ENCODE measurements around the gene ZSCAN5A.
"Not testable (repeated sequence)": the region's sequence is repeated elsewhere in the genome, so short reads cannot be mapped to it uniquely, and the experiment has no call there.

ZSCAN5A gene

DNA sequence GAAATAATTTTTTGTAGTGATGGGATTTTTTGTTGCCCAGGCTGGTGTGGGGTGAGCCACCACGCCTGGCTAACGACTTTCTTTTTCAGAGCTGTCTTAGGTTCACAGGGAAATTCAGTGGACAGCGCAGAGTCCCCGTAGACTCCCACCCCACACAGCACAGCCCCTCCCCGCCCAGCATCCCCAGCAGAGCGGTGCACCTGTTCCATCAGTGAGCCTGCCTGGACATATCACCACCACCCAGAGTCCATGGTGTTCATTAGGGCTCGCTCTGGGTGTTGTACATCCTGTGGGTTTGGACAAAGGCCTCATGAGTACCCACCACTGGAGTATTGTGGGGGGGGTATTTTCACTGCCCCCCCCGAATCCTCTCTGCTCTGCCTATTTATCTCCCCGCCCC lies 104.6 kb downstream of the ZSCAN5A start:
- not testable (repeated sequence) for H3K4me3 ChIP-seq (ENCODE audit: low read length); H3K27ac ChIP-seq (ENCODE audit: low read length); H3K36me3 ChIP-seq (ENCODE audit: control insufficient read depth, insufficient read depth, low read length); H3K9me3 ChIP-seq (ENCODE audit: control insufficient read depth, insufficient read depth, low read length); H3K27me3 ChIP-seq (ENCODE audit: control insufficient read depth, insufficient read depth, low read length); H3K4me1 ChIP-seq (ENCODE audit: control insufficient read depth, insufficient read depth, low read length); DNase-seq (ENCODE audit: low read depth, low spot score)
- no CpG with 5 or more reads among the region's 9 CpGs for WGBS (ENCODE audit: insufficient coverage, insufficient read length)

DNA sequence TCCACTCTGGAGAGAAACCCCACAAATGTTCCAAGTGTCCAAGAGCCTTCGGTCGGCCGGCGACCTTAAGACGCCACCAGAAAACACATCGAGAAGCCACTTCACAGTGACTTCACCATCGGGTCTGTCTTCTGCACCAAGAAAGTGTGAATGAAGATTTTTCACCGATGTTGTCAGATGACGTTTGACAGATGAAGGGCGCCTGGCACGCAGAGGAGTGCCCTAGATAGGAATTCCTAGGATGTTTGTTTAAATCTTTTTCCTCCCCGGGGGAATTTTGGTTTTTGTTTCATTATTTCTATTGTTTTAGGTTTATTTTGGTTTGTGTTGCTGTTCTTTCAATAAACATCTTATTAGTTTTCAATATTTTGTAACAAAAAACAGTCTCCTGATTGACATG lies 105.5 kb downstream of the ZSCAN5A start:
- Histone ChIP-seq H3K27ac (ENCODE audit: low read length) (no peak overlapping the region), H3K4me3 (ENCODE audit: low read length) (no peak overlapping the region), H3K27me3 (ENCODE audit: control insufficient read depth, insufficient read depth, low read length) (no peaks in the 10 kb centered on the region), H3K36me3 (ENCODE audit: control insufficient read depth, insufficient read depth, low read length) (no peaks in the 10 kb centered on the region), H3K4me1 (ENCODE audit: control insufficient read depth, insufficient read depth, low read length) (no peaks in the 10 kb centered on the region), H3K9me3 (ENCODE audit: control insufficient read depth, insufficient read depth, low read length) (no peaks in the 10 kb centered on the region)
- no peak for DNase-seq (ENCODE audit: low read depth, low spot score)
- WGBS (ENCODE audit: insufficient coverage, insufficient read length): no CpG with 5 or more reads among the region's 12 CpGs

DNA sequence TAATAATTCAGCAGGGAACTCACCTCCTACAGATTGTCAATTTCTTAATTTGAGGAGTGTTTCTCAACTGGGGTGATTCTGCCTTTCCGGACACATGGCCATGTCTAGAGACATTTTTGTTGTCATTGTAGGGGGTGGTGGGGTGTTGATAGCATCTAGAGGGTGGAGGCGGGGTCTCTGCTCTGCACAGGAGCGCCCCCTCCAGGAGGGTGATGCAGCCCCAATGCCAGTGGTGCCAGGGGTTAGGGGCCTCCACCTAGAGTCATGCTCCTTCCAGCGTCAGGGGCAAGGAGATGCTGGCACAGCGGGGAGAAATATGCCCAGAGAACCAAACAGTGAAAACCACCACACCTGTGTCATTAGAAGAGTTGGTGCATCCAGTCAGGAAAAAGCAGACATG lies 107.1 kb downstream of the ZSCAN5A start:
- H3K4me1 ChIP-seq (ENCODE audit: control insufficient read depth, insufficient read depth, low read length); H3K36me3 ChIP-seq (ENCODE audit: control insufficient read depth, insufficient read depth, low read length); DNase-seq (ENCODE audit: low read depth, low spot score); H3K27me3 ChIP-seq (ENCODE audit: control insufficient read depth, insufficient read depth, low read length); H3K27ac ChIP-seq (ENCODE audit: low read length); H3K4me3 ChIP-seq (ENCODE audit: low read length); H3K9me3 ChIP-seq (ENCODE audit: control insufficient read depth, insufficient read depth, low read length): not testable (repeated sequence)
- no CpG with 5 or more reads among the region's 5 CpGs for WGBS (ENCODE audit: insufficient coverage, insufficient read length)

DNA sequence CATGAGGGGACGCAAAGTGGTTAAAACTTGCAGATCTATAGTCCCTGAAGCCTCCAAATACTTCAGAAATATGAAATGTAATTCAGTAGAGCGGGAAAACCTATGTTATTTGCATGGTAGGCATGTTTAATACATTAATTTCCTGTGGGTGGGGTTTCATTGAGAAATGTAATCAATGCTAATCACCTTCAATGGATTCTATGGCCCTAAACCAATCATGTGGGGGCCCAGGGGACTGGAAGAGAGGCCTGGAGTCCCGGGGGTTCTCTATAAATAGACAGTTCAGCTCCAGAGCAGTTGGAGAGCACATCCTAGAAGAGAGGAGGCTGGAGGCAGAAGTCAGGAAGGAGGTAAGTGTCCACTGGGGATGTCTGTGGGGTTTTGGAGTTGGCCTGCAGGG lies 112.7 kb downstream of the ZSCAN5A start, which contains the start of gene ZSCAN5C:
TSS of gene ZSCAN5C (plus strand) at position 301 of the 400 bp plus-strand sequence. CDS start 3,641 bp downstream, outside the sequence.
- H3K27ac ChIP-seq (ENCODE audit: low read length): no peak within 1 kb of the TSS
- H3K27me3 ChIP-seq (ENCODE audit: control insufficient read depth, insufficient read depth, low read length): no peaks in the 10 kb centered on the region
- WGBS (ENCODE audit: insufficient coverage, insufficient read length): no CpG with 5 or more reads among the region's 3 CpGs

DNA sequence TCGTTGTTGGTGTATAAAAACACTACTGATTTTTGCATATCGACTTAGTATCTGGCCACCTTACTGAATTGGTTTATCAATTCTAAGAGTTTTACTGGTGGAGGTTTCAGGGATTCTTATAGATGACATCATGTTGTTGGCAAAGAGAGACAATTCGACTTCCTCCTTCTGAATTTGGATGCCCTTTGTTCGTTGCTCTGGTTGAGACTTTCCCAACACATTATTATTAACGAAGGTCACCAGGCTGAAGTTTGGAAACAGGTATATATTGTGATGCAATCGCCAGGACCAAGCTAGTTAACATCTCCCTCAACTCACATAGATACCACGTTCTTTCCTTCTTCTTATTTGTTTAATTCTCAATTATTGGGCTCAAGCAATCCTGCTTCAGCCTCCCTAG lies 115.0 kb downstream of the ZSCAN5A start:
- H3K4me3 ChIP-seq (ENCODE audit: low read length): no peak overlapping the region
- WGBS (ENCODE audit: insufficient coverage, insufficient read length): no CpG with 5 or more reads among the region's 7 CpGs
- no peaks in the 10 kb centered on the region for H3K36me3 ChIP-seq (ENCODE audit: control insufficient read depth, insufficient read depth, low read length)
- DNase-seq (ENCODE audit: low read depth, low spot score): no peak
- H3K4me1 ChIP-seq (ENCODE audit: control insufficient read depth, insufficient read depth, low read length): no peaks in the 10 kb centered on the region
- no peak overlapping the region for H3K27ac ChIP-seq (ENCODE audit: low read length)
- no peaks in the 10 kb centered on the region for H3K27me3 ChIP-seq (ENCODE audit: control insufficient read depth, insufficient read depth, low read length)
- H3K9me3 ChIP-seq (ENCODE audit: control insufficient read depth, insufficient read depth, low read length): no peaks in the 10 kb centered on the region

More for the DNA sequence above, 112.7 kb downstream of the ZSCAN5A start, which contains the start of gene ZSCAN5C:
- Histone ChIP-seq H3K4me3 (ENCODE audit: low read length) (no peak within 1 kb of the TSS), H3K4me1 (ENCODE audit: control insufficient read depth, insufficient read depth, low read length) (no peaks in the 10 kb centered on the region), H3K36me3 (ENCODE audit: control insufficient read depth, insufficient read depth, low read length) (no peaks in the 10 kb centered on the region), H3K9me3 (ENCODE audit: control insufficient read depth, insufficient read depth, low read length) (no peaks in the 10 kb centered on the region)
- no peak for DNase-seq (ENCODE audit: low read depth, low spot score)

DNA sequence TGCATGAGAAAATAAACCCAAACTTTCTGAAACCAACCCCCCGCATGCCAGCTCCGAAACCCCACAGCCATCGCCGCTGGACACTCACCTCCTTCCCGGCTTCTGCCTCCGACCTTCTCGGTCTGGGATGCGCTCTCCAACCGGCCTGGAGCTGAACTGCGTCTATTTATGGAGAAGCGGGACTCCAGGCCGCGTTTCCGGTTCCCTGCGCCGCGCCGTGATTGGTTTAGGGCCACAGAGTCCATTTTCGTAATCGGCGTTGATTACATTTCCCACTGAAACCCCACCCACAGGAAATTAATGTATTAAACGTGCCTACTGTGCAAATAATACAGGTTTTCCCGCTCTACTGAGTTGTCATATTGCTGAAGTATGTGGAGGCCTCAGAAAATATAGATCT lies 117.0 kb downstream of the ZSCAN5A start, which contains the start of gene ZSCAN5B:
TSS of gene ZSCAN5B (minus strand) at position 138 of the 400 bp plus-strand sequence. CDS start 4,731 bp downstream, outside the sequence.
- DNase-seq (ENCODE audit: low read depth, low spot score); H3K4me1 ChIP-seq (ENCODE audit: control insufficient read depth, insufficient read depth, low read length); H3K9me3 ChIP-seq (ENCODE audit: control insufficient read depth, insufficient read depth, low read length); H3K4me3 ChIP-seq (ENCODE audit: low read length); H3K27me3 ChIP-seq (ENCODE audit: control insufficient read depth, insufficient read depth, low read length); H3K36me3 ChIP-seq (ENCODE audit: control insufficient read depth, insufficient read depth, low read length); H3K27ac ChIP-seq (ENCODE audit: low read length): not testable (repeated sequence)
- no CpG with 5 or more reads among the region's 23 CpGs for WGBS (ENCODE audit: insufficient coverage, insufficient read length)

DNA sequence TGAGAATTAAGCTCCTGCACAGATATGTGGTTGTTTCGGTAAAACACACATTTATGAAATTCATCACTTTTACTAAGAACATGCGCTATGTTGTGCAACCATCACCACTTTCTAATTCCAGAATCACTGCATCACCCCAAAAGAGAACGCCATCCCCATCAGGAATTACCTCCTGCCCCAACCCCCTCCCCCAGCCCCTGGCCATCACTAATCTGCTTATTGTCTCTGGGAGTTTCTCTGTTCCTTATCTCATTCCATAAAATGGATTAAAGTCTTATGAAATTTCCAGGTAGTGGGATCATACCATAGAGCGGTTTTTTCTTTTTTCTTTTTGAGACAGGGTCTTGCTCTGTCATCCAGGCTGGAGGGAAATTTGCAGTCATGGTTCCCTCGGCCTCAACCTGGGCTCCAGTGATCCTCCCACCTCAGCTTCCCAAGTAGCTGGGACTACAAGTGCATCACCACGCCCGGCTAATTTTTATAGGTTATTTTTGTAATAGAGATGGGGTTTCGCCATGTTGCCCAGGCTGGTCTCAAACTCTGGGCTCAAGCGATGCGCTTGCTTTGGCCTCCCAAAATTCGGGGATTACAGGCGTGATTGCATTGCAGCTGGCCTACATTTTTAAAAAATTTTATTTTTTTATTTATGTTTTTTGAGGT lies 120.5 kb downstream of the ZSCAN5A start:
- Histone ChIP-seq H3K4me3 (ENCODE audit: low read length) (no peak overlapping the region), H3K27me3 (ENCODE audit: control insufficient read depth, insufficient read depth, low read length) (no peaks in the 10 kb centered on the region), H3K4me1 (ENCODE audit: control insufficient read depth, insufficient read depth, low read length) (no peaks in the 10 kb centered on the region), H3K9me3 (ENCODE audit: control insufficient read depth, insufficient read depth, low read length) (no peaks in the 10 kb centered on the region), H3K27ac (ENCODE audit: low read length) (no peak overlapping the region), H3K36me3 (ENCODE audit: control insufficient read depth, insufficient read depth, low read length) (no peaks in the 10 kb centered on the region)
- no peak for DNase-seq (ENCODE audit: low read depth, low spot score)
- no CpG with 5 or more reads among the region's 12 CpGs for WGBS (ENCODE audit: insufficient coverage, insufficient read length)

DNA sequence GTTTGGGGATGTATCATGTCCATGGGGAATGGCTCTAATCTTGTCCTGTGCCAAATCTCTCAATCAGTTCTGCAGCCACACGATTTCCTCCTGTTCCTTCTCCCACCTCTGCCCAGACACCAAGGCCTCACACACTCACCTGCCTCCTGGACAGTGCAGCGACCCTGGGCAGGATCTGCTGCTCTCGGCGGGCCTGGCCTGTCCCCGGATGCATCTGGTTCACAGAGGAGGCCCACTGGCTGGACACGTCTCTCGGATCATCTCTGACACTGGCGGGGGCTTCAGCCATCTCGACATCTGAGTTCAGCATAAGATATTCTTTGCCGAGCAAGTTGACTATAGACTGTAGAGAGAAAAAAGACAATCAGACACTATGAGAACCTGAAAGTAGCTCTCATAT lies 122.9 kb downstream of the ZSCAN5A start:
- DNase-seq (ENCODE audit: low read depth, low spot score): no peak
- H3K4me1 ChIP-seq (ENCODE audit: control insufficient read depth, insufficient read depth, low read length): no peaks in the 10 kb centered on the region
- H3K36me3 ChIP-seq (ENCODE audit: control insufficient read depth, insufficient read depth, low read length): no peaks in the 10 kb centered on the region
- no CpG with 5 or more reads among the region's 10 CpGs for whole genome bisulfite sequencing (ENCODE audit: insufficient coverage, insufficient read length)
- no peak overlapping the region for H3K4me3 ChIP-seq (ENCODE audit: low read length)
- H3K9me3 ChIP-seq (ENCODE audit: control insufficient read depth, insufficient read depth, low read length): no peaks in the 10 kb centered on the region
- no peak overlapping the region for H3K27ac ChIP-seq (ENCODE audit: low read length)
- H3K27me3 ChIP-seq (ENCODE audit: control insufficient read depth, insufficient read depth, low read length): no peaks in the 10 kb centered on the region

DNA sequence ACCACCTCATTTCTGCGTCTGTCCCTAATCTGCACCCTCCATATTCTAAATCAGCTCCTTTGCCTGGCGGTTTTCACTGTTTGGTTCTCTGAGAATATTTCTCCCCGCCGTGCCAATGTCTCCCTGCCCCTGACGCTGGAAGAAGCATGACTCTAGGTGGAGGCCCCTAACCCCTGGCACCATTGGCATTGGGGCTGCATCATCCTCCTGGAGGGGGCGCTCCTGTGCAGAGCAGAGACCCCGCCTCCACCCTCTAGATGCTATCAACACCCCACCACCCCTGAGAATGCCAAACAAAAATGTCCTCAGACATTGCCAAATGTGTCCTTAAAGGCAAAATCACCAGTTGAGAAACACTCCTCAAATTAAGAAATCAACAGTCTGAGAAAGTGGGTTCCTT lies 123.5 kb downstream of the ZSCAN5A start:
- no peaks in the 10 kb centered on the region for H3K27me3 ChIP-seq (ENCODE audit: control insufficient read depth, insufficient read depth, low read length)
- WGBS (ENCODE audit: insufficient coverage, insufficient read length): no CpG with 5 or more reads among the region's 7 CpGs

DNA sequence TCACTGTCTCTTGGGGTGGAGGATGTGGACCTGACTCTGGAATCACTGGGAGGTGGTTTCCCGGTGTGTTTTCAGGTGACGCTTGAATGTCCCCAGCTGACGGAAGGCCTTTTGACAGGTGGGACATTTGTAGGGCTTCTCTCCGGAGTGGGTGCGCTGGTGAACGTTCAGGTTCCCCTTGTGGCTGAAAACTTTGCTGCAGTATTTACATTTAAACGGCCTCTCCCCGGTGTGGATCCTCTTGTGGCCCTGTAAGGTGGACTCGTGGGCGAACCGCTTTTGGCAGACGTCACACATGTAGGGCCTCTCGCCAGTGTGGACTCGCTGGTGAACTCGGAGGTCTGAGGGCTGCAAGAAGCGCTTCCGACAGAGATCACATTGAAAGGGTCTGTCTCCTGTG lies 124.9 kb downstream of the ZSCAN5A start:
- no peak for DNase-seq (ENCODE audit: low read depth, low spot score)
- WGBS (ENCODE audit: insufficient coverage, insufficient read length): no CpG with 5 or more reads among the region's 17 CpGs
- Histone ChIP-seq H3K9me3 (ENCODE audit: control insufficient read depth, insufficient read depth, low read length) (no peaks in the 10 kb centered on the region), H3K27me3 (ENCODE audit: control insufficient read depth, insufficient read depth, low read length) (no peaks in the 10 kb centered on the region), H3K4me3 (ENCODE audit: low read length) (no peak overlapping the region), H3K27ac (ENCODE audit: low read length) (no peak overlapping the region), H3K36me3 (ENCODE audit: control insufficient read depth, insufficient read depth, low read length) (no peaks in the 10 kb centered on the region), H3K4me1 (ENCODE audit: control insufficient read depth, insufficient read depth, low read length) (no peaks in the 10 kb centered on the region)

More for the DNA sequence above, 123.5 kb downstream of the ZSCAN5A start:
- no peak for DNase-seq (ENCODE audit: low read depth, low spot score)
- no peak overlapping the region for H3K27ac ChIP-seq (ENCODE audit: low read length)
- no peak overlapping the region for H3K4me3 ChIP-seq (ENCODE audit: low read length)
- no peaks in the 10 kb centered on the region for H3K36me3 ChIP-seq (ENCODE audit: control insufficient read depth, insufficient read depth, low read length)
- H3K9me3 ChIP-seq (ENCODE audit: control insufficient read depth, insufficient read depth, low read length): no peaks in the 10 kb centered on the region
- H3K4me1 ChIP-seq (ENCODE audit: control insufficient read depth, insufficient read depth, low read length): no peaks in the 10 kb centered on the region
